ENCODE results near the gene CRY1.
"Not testable (repeated sequence)": the region's sequence is repeated elsewhere in the genome, so short reads cannot be mapped to it uniquely, and the experiment has no call there.

Gene CRY1

DNA sequence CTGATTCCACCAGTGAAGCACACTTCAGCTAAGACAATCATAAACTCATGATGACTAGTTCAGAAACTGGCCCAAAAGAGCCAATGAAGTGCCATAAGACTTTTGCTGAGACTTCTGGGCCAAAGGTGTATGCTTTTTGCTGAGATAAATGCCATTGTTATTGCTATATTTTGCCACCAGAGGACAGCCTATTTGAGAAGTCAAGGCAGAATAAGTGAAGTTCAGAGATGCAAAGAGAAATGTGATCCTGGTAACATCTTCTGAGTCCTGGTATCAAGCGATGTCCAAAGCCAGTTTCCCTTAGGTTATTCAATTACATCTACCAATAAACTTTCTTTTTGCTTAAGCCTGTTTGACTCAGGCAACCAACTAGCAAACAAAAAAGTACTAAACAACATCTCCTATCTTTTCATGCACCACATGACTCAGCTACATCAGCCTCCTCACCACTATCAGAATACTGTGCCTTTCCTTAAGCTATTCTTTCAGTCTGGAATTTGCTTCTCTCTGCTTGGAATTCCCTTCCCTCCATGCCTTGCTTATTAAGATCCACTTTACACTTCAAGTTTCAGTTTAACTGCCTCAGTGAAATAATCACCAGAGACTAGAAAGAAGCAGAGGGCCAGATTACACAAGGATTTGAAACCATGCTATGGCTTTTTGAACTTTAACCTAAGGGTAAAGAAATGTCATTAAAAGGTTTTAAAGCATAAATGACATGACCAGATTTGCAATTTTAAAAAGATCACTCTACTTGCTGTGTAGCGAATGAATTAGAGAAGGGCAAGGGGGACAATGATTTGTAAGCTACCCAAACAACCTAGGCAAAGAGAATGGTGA lies 14.0 kb downstream of the CRY1 start:
- H3K9me3 ChIP-seq (ENCODE audit: control insufficient read depth in 1 of 2, low read length in 2 of 2), result no peaks in the 10 kb centered on the region
- no peak overlapping the region for H3K4me3 ChIP-seq (ENCODE audit: low read depth in 1 of 2, low read length in 2 of 2)
- H3K4me1 ChIP-seq (ENCODE audit: control insufficient read depth in 1 of 2, insufficient read depth in 2 of 2, low read length in 2 of 2), result peaks cover 6 to 15% of the 10 kb centered on the region in 2 donors
- no peaks in the 10 kb centered on the region for H3K36me3 ChIP-seq (ENCODE audit: control insufficient read depth in 1 of 2, insufficient read depth in 2 of 2, low read length in 2 of 2)
- no peaks in the 10 kb centered on the region for H3K27me3 ChIP-seq (ENCODE audit: control insufficient read depth in 1 of 2, insufficient read depth in 2 of 2, low read length in 2 of 2)
- no peak overlapping the region for H3K27ac ChIP-seq (ENCODE audit: low read depth, low read length)
- H3K9ac ChIP-seq (ENCODE audit: low read depth in 1 of 2, low read length in 2 of 2), result no peak overlapping the region

DNA sequence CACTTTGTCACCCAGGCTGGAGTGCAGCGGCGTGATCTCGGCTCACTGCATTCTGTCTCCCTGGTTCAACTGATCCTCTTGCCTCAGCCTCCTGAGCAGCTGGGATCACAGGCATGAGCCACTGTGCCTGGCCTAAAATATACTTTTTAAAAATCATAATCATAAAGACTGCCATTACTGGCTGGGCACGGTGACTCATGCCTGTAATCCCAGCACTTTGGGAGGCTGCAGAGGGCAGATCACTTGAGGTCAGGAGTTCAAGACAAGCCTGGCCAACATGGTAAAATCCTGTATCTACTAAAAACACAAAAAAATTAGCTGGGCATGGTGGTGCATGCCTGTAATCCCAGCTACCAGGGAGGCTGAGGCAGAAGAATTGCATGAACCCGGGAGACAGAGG lies 20.1 kb downstream of the CRY1 start:
- H3K36me3 ChIP-seq (ENCODE audit: control insufficient read depth in 1 of 2, insufficient read depth in 2 of 2, low read length in 2 of 2); H3K4me3 ChIP-seq (ENCODE audit: low read depth in 1 of 2, low read length in 2 of 2); H3K9me3 ChIP-seq (ENCODE audit: control insufficient read depth in 1 of 2, low read length in 2 of 2); H3K27ac ChIP-seq (ENCODE audit: low read depth, low read length); H3K9ac ChIP-seq (ENCODE audit: low read depth in 1 of 2, low read length in 2 of 2); H3K4me1 ChIP-seq (ENCODE audit: control insufficient read depth in 1 of 2, insufficient read depth in 2 of 2, low read length in 2 of 2); H3K27me3 ChIP-seq (ENCODE audit: control insufficient read depth in 1 of 2, insufficient read depth in 2 of 2, low read length in 2 of 2): not testable (repeated sequence)

DNA sequence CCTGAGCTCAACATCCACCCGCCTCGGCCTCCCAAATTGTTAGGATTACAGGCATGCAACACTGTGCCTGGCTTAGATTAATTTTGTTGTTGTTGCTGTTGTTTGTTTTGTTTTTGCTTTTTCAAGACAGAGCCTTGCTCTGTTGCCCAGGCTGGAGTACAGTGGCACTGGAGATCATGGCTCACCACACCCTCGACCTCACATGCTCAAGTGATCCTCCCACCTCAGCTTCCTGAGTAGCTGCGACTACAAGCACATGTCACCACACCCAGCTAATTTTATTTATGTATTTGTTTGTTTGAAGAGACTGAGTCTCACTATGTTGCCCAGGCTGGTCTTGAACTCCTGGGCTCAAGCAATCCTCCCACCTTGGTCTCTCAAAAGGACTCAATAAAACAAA lies 26.7 kb downstream of the CRY1 start:
- H3K4me3 ChIP-seq (ENCODE audit: low read depth in 1 of 2, low read length in 2 of 2), result no peak overlapping the region
- H3K27me3 ChIP-seq (ENCODE audit: control insufficient read depth in 1 of 2, insufficient read depth in 2 of 2, low read length in 2 of 2), result no peaks in the 10 kb centered on the region
- H3K4me1 ChIP-seq (ENCODE audit: control insufficient read depth in 1 of 2, insufficient read depth in 2 of 2, low read length in 2 of 2), result no peaks in the 10 kb centered on the region
- H3K36me3 ChIP-seq (ENCODE audit: control insufficient read depth in 1 of 2, insufficient read depth in 2 of 2, low read length in 2 of 2), result no peaks in the 10 kb centered on the region
- no peak overlapping the region for H3K27ac ChIP-seq (ENCODE audit: low read depth, low read length)
- H3K9me3 ChIP-seq (ENCODE audit: control insufficient read depth in 1 of 2, low read length in 2 of 2), result no peaks in the 10 kb centered on the region
- no peak overlapping the region for H3K9ac ChIP-seq (ENCODE audit: low read depth in 1 of 2, low read length in 2 of 2)

DNA sequence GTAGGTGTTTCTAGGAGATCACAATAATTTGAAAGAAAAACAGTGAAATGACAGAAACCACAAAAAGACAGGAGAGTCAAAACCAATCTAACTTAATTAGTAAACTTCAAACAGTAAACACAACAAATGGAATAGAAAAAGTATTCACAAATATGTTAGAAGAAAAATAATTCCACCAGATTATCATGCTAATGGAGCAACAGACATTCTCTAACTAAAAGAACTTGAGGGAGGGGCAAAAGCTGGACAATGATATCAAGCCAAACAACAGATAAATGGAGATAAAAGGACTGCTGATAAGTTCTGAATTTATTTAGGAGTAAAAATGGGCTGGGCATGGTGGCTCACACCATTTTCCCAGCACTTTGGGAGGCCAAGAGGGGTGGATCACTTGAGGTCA lies 28.7 kb downstream of the CRY1 start:
- Histone ChIP-seq H3K36me3 (ENCODE audit: control insufficient read depth in 1 of 2, insufficient read depth in 2 of 2, low read length in 2 of 2) (no peaks in the 10 kb centered on the region), H3K9ac (ENCODE audit: low read depth in 1 of 2, low read length in 2 of 2) (no peak overlapping the region), H3K4me1 (ENCODE audit: control insufficient read depth in 1 of 2, insufficient read depth in 2 of 2, low read length in 2 of 2) (no peaks in the 10 kb centered on the region), H3K9me3 (ENCODE audit: control insufficient read depth in 1 of 2, low read length in 2 of 2) (no peaks in the 10 kb centered on the region), H3K27me3 (ENCODE audit: control insufficient read depth in 1 of 2, insufficient read depth in 2 of 2, low read length in 2 of 2) (no peaks in the 10 kb centered on the region), H3K4me3 (ENCODE audit: low read depth in 1 of 2, low read length in 2 of 2) (no peak overlapping the region), H3K27ac (ENCODE audit: low read depth, low read length) (no peak overlapping the region)

DNA sequence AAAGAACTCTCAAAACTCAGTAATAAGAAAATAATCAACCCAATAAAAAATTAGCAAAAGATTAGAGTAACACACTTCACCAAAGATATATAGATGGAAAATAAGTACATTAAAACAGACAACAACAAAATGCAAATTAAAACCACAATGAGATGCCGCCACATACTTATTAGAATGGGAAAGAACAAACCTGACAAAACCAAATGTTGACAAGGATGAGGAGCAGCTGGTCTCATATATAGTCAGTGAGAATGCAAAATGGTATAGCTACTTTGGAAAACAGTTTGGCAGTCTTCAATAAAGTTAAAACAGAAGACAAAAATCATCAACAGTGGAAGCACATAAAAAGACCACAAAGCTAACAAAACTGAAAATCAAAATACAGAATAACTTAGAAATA lies 29.1 kb downstream of the CRY1 start:
- Histone ChIP-seq H3K27ac (ENCODE audit: low read depth, low read length) (no peak overlapping the region), H3K36me3 (ENCODE audit: control insufficient read depth in 1 of 2, insufficient read depth in 2 of 2, low read length in 2 of 2) (no peaks in the 10 kb centered on the region), H3K9me3 (ENCODE audit: control insufficient read depth in 1 of 2, low read length in 2 of 2) (no peaks in the 10 kb centered on the region), H3K27me3 (ENCODE audit: control insufficient read depth in 1 of 2, insufficient read depth in 2 of 2, low read length in 2 of 2) (no peaks in the 10 kb centered on the region), H3K4me3 (ENCODE audit: low read depth in 1 of 2, low read length in 2 of 2) (no peak overlapping the region), H3K9ac (ENCODE audit: low read depth in 1 of 2, low read length in 2 of 2) (no peak overlapping the region), H3K4me1 (ENCODE audit: control insufficient read depth in 1 of 2, insufficient read depth in 2 of 2, low read length in 2 of 2) (no peaks in the 10 kb centered on the region)

DNA sequence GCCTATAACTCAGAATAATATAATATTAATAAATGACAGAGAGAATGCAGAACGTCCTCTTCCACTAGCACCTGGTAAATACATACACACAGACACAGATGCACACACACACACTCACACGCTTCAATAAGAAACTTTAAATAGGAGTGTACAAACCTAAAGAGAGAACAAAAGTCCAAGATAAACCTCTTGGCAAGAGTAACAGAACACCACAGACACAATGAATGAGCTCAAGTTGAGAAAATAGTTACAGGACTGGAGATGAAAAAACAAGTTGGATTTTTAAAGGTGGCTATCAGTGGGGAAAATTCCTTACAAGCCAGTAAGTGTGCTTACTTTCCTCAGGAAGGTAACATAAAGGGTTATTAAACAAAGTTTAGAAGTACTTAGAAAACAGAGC lies 35.2 kb downstream of the CRY1 start:
- H3K4me1 ChIP-seq (ENCODE audit: control insufficient read depth in 1 of 2, insufficient read depth in 2 of 2, low read length in 2 of 2), result peaks cover 0 to 6% of the 10 kb centered on the region in 2 donors
- H3K9ac ChIP-seq (ENCODE audit: low read depth in 1 of 2, low read length in 2 of 2), result no peak overlapping the region
- H3K27ac ChIP-seq (ENCODE audit: low read depth, low read length), result no peak overlapping the region
- H3K4me3 ChIP-seq (ENCODE audit: low read depth in 1 of 2, low read length in 2 of 2), result no peak overlapping the region
- H3K27me3 ChIP-seq (ENCODE audit: control insufficient read depth in 1 of 2, insufficient read depth in 2 of 2, low read length in 2 of 2), result no peaks in the 10 kb centered on the region
- peaks cover 0 to 7% of the 10 kb centered on the region in 2 donors for H3K9me3 ChIP-seq (ENCODE audit: control insufficient read depth in 1 of 2, low read length in 2 of 2)
- H3K36me3 ChIP-seq (ENCODE audit: control insufficient read depth in 1 of 2, insufficient read depth in 2 of 2, low read length in 2 of 2), result no peaks in the 10 kb centered on the region

DNA sequence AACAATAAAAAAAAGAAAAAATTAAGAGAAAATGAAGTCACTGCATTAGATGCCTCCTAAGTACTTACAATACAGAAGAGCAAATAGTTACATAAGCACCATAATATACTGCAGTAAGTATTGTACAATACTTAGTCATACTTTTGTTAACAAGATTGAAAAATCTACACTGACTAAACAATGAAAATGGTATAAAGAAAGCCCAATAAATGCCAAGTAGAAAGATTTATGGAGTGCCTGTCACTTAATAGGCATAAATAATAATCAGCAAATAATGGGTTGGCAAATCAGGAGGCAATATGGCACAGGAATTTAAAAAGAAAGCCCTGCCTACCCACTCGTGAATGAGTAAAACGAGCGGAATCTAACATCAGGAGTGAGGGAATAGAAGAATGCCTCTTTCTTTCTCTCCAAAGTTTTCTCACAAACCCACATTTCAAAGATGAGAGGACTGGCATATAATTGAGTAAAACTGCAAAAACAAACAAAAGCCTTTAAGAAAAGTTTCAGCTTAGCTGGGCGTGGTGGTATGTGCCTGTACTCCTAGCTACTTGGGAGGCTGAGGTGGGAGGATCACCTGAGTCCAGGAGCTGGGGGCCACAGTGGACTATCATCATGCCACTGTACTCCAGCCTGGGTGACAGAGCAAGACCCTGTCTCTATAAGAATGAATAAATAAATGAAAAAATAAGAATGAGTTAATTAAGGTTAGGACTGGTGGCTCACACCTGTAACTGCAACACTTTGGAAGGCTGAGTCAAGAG lies 36.1 kb downstream of the CRY1 start:
- no peaks in the 10 kb centered on the region for H3K36me3 ChIP-seq (ENCODE audit: control insufficient read depth in 1 of 2, insufficient read depth in 2 of 2, low read length in 2 of 2)
- no peak overlapping the region for H3K9ac ChIP-seq (ENCODE audit: low read depth in 1 of 2, low read length in 2 of 2)

DNA sequence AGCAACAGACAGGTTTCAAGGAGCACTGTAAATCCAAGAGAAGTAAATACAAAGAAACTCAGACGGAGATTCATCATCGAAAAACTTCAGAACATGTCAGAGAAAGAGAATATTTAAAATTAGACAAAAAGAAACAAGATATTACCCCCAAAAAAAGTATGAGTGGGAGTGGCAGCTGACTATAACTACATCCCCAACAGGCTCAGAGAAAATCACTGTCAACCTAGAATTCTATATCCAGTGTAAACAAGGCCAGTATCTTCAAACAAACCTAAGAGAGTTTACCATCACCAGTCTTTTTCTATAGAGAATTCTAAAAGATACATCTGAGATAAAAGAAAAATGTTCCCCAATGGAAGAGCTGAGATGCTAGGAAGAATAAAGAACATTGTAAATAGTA lies 39.6 kb downstream of the CRY1 start:
- H3K27me3 ChIP-seq (ENCODE audit: control insufficient read depth in 1 of 2, insufficient read depth in 2 of 2, low read length in 2 of 2), result no peaks in the 10 kb centered on the region
- H3K36me3 ChIP-seq (ENCODE audit: control insufficient read depth in 1 of 2, insufficient read depth in 2 of 2, low read length in 2 of 2), result no peaks in the 10 kb centered on the region
- no peak overlapping the region for H3K4me3 ChIP-seq (ENCODE audit: low read depth in 1 of 2, low read length in 2 of 2)
- H3K9ac ChIP-seq (ENCODE audit: low read depth in 1 of 2, low read length in 2 of 2), result no peak overlapping the region
- no peak overlapping the region for H3K27ac ChIP-seq (ENCODE audit: low read depth, low read length)
- peaks cover 0 to 10% of the 10 kb centered on the region in 2 donors for H3K9me3 ChIP-seq (ENCODE audit: control insufficient read depth in 1 of 2, low read length in 2 of 2)
- H3K4me1 ChIP-seq (ENCODE audit: control insufficient read depth in 1 of 2, insufficient read depth in 2 of 2, low read length in 2 of 2), result peaks cover 0 to 6% of the 10 kb centered on the region in 2 donors

More for the DNA sequence above, 36.1 kb downstream of the CRY1 start:
- Histone ChIP-seq H3K27ac (ENCODE audit: low read depth, low read length) (no peak overlapping the region), H3K27me3 (ENCODE audit: control insufficient read depth in 1 of 2, insufficient read depth in 2 of 2, low read length in 2 of 2) (no peaks in the 10 kb centered on the region), H3K4me3 (ENCODE audit: low read depth in 1 of 2, low read length in 2 of 2) (no peak overlapping the region), H3K9me3 (ENCODE audit: control insufficient read depth in 1 of 2, low read length in 2 of 2) (peaks cover 0 to 9% of the 10 kb centered on the region in 2 donors), H3K4me1 (ENCODE audit: control insufficient read depth in 1 of 2, insufficient read depth in 2 of 2, low read length in 2 of 2) (peaks cover 0 to 6% of the 10 kb centered on the region in 2 donors)

DNA sequence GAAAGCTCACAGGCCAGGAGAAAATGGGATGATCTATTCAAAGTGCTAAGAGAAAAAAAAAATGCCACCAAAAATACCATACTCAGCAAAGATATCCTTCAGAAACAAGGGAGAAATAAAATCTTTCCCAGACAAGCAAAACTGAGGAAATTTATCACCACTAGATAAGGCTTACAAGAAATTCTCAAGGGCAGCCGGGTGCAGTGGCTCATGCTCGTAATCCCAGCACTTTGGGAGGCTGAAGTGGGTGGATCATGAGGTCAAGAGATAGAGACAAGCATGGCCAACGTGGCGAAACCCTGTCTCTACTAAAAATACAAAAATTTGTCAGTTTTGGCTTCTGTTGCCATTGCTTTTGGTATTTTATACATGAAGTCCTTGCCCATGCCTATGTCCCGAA lies 48.2 kb downstream of the CRY1 start:
- H3K36me3 ChIP-seq (ENCODE audit: control insufficient read depth in 1 of 2, insufficient read depth in 2 of 2, low read length in 2 of 2), result no peaks in the 10 kb centered on the region
- H3K27ac ChIP-seq (ENCODE audit: low read depth, low read length), result no peak overlapping the region
- H3K9me3 ChIP-seq (ENCODE audit: control insufficient read depth in 1 of 2, low read length in 2 of 2), result peaks cover 0 to 4% of the 10 kb centered on the region in 2 donors

DNA sequence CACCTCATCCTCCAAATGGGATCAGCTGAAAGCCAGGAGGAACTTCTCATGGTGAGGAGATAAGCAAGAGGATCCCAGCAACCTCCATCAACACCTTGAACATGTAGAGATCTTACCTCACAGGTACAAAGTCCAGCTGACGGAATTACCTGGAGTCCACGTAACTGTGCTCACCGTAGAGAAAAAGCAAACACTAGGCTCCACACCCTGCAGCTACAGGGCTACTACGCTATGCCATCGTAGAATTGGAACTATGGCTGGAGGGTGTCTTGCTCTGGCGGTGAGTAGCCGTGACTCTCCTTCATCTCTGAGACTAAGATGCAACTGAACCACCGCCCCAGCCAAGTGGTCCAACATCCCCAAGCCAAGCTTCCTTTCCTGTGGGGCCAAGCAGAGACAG lies 50.5 kb downstream of the CRY1 start:
- Histone ChIP-seq H3K4me3 (ENCODE audit: low read depth in 1 of 2, low read length in 2 of 2) (peak overlapping the region; percentile 19 to 34), H3K9ac (ENCODE audit: low read depth in 1 of 2, low read length in 2 of 2) (no peak overlapping the region), H3K9me3 (ENCODE audit: control insufficient read depth in 1 of 2, low read length in 2 of 2) (no peaks in the 10 kb centered on the region), H3K27me3 (ENCODE audit: control insufficient read depth in 1 of 2, insufficient read depth in 2 of 2, low read length in 2 of 2) (no peaks in the 10 kb centered on the region), H3K27ac (ENCODE audit: low read depth, low read length) (no peak overlapping the region), H3K4me1 (ENCODE audit: control insufficient read depth in 1 of 2, insufficient read depth in 2 of 2, low read length in 2 of 2) (peaks cover 10 to 11% of the 10 kb centered on the region in 2 donors), H3K36me3 (ENCODE audit: control insufficient read depth in 1 of 2, insufficient read depth in 2 of 2, low read length in 2 of 2) (no peaks in the 10 kb centered on the region)

More for the DNA sequence above, 48.2 kb downstream of the CRY1 start:
- no peak overlapping the region for H3K4me3 ChIP-seq (ENCODE audit: low read depth in 1 of 2, low read length in 2 of 2)
- no peak overlapping the region for H3K9ac ChIP-seq (ENCODE audit: low read depth in 1 of 2, low read length in 2 of 2)
- H3K27me3 ChIP-seq (ENCODE audit: control insufficient read depth in 1 of 2, insufficient read depth in 2 of 2, low read length in 2 of 2), result no peaks in the 10 kb centered on the region
- H3K4me1 ChIP-seq (ENCODE audit: control insufficient read depth in 1 of 2, insufficient read depth in 2 of 2, low read length in 2 of 2), result peaks cover 10 to 11% of the 10 kb centered on the region in 2 donors
